B cell (primary cell): ENCODE data around the gene PNPT1. TPM values are rescaled to one million over a fixed set of nuclear protein-coding genes. Genes with fewer than 3 reads are reported as not detected.

ENCODE experiments used
- ATAC-seq: fragments of 200-7000 bp; cut with Tn5 transposase; one replicate; pipeline ENCODE4 v1.10.0; 2021; ENCODE audit warnings: low read depth, mild to moderate bottlenecking, moderate number of reproducible peaks, moderate library complexity
- CTCF ChIA-PET: fragments of 350-600 bp; sonication (Branson Sonifier 250); formaldehyde crosslinking; loops from one replicate; lab custom pipeline; 2021; ENCODE audit warnings: antibody characterized with exemption, inconsistent platforms; lab: Charles Lee
- POLR2A ChIA-PET: fragments of 350-600 bp; sonication (Branson Sonifier 250); formaldehyde crosslinking; loops from one replicate; lab custom pipeline; 2021; ENCODE audit warnings: antibody characterized with exemption; lab: Charles Lee
- DNase-seq: peaks from one replicate; pipeline ENCODE4 v3.0.0; 2013
- H2AFZ ChIP-seq: 2 replicates; pipeline ENCODE4 v1.6.1; 2012; ENCODE audit warnings: mild to moderate bottlenecking, low read depth, low read length; ENCODE audit not compliant: insufficient read depth, poor library complexity, severe bottlenecking
- H3K27ac ChIP-seq, 2 donors: 1 replicate in 1 of 2; 2 replicates in 1 of 2; pipeline ENCODE4 v1.5.1; 2012 to 2013; ENCODE audit warnings: low read length in 2 of 2, mild to moderate bottlenecking in 2 of 2, moderate library complexity in 1 of 2
- H3K27me3 ChIP-seq, 4 experiments: fragments of 200-600 bp in 1 of 4; sonication (generic) in 1 of 4; replicated peaks in 1 of 4; 1 replicate in 2 of 4; 2 replicates in 2 of 4; pipeline versions ENCODE4 v1.6.1 to v1.7.0; 2013 to 2016; ENCODE audit warnings: low read length in 3 of 4, mild to moderate bottlenecking in 2 of 4, mixed read lengths in 1 of 4, moderate library complexity in 1 of 4; ENCODE audit not compliant: insufficient read depth in 4 of 4, control insufficient read depth in 3 of 4; ENCODE audit errors: control extremely low read depth in 1 of 4
- H3K36me3 ChIP-seq, 2 experiments: replicated peaks in 1 of 2; 1 replicate in 1 of 2; 2 replicates in 1 of 2; pipeline versions ENCODE4 v1.6.1 to v1.7.1; 2013; ENCODE audit warnings: low read length in 1 of 2; ENCODE audit not compliant: insufficient read depth in 2 of 2, control insufficient read depth in 1 of 2; ENCODE audit errors: control extremely low read depth in 1 of 2, extremely low read depth in 1 of 2
- H3K4me1 ChIP-seq, 2 donors: fragments of 200-600 bp in 1 of 2; sonication (generic) in 1 of 2; 1 replicate in 1 of 2; 2 replicates in 1 of 2; pipeline versions ENCODE4 v1.5.1 to v1.6.1; 2013 to 2017; ENCODE audit warnings: low read length in 2 of 2; ENCODE audit not compliant: control insufficient read depth in 2 of 2, insufficient read depth in 2 of 2
- H3K4me2 ChIP-seq: replicated peaks from 2 replicates; pipeline ENCODE3; 2012; ENCODE audit warnings: mild to moderate bottlenecking, low read depth, low read length; ENCODE audit not compliant: poor library complexity, severe bottlenecking
- H3K4me3 ChIP-seq, 5 experiments: fragments of 200-600 bp in 1 of 5; sonication (generic) in 1 of 5; 1 replicate in 3 of 5; 2 replicates in 2 of 5; pipeline versions ENCODE4 v1.5.1 to v1.7.0; 2011 to 2016; ENCODE audit warnings: low read length in 4 of 5, mild to moderate bottlenecking in 4 of 5, low read depth in 2 of 5, control low read depth in 1 of 5, moderate library complexity in 1 of 5; ENCODE audit not compliant: insufficient read depth in 1 of 5; ENCODE audit errors: control extremely low read depth in 1 of 5, extremely low read depth in 1 of 5
- H3K79me2 ChIP-seq: fragments of 200-600 bp; sonication (generic); one replicate; pipeline ENCODE4 v1.6.0; 2016; ENCODE audit warnings: low read length; ENCODE audit not compliant: control insufficient read depth, insufficient read depth
- H3K9ac ChIP-seq: fragments of 200-600 bp; sonication (generic); 2 replicates; pipeline ENCODE4 v1.6.1; 2017; ENCODE audit warnings: mild to moderate bottlenecking, low read length, moderate library complexity
- H3K9me3 ChIP-seq, 3 donors: one replicate each; pipeline versions ENCODE4 v1.6.1 to v1.7.1; 2013; ENCODE audit warnings: low read length in 2 of 3; ENCODE audit not compliant: control insufficient read depth in 2 of 3, insufficient read depth in 1 of 3; ENCODE audit errors: control extremely low read depth in 1 of 3
- H4K20me1 ChIP-seq: 2 replicates; pipeline ENCODE4 v1.6.0; 2012; ENCODE audit warnings: mild to moderate bottlenecking, low read length; ENCODE audit not compliant: insufficient read depth, control insufficient read depth, poor library complexity, severe bottlenecking
- H3K27ac Mint-ChIP-seq: one replicate; pipeline ENCODE4 v1.8.0; 2021; ENCODE audit warnings: mixed read lengths
- H3K27me3 Mint-ChIP-seq: one replicate; pipeline ENCODE4 v1.8.0; 2021; ENCODE audit warnings: mixed read lengths
- H3K4me1 Mint-ChIP-seq: one replicate; pipeline ENCODE4 v1.8.0; 2021; ENCODE audit warnings: mixed read lengths
- H3K4me3 Mint-ChIP-seq: one replicate; pipeline ENCODE4 v1.8.0; 2021; ENCODE audit warnings: mixed read lengths
- H3K9me3 Mint-ChIP-seq: one replicate; pipeline ENCODE4 v1.8.0; 2022; ENCODE audit warnings: mixed read lengths; ENCODE audit not compliant: insufficient read depth
- EZH2 ChIP-seq: IDR thresholded peaks from 2 replicates; pipeline ENCODE4 v1.6.1; 2012; ENCODE audit warnings: borderline replicate concordance, low read depth, mild to moderate bottlenecking, moderate library complexity, low read length; ENCODE audit not compliant: insufficient read depth, poor library complexity, severe bottlenecking
- WGBS: methylation state at CpG from one replicate; pipeline ENCODE4 v1.1.5; 2013; ENCODE audit warnings: missing lambda C conversion rate; ENCODE audit not compliant: insufficient coverage; 5-methylcytosine and 5-hydroxymethylcytosine counted together
- intact Hi-C: fragments of 100-400 bp; cut with micrococcal nuclease; formaldehyde crosslinking; loops from one replicate; pipeline ENCODE4 v1.10.0; 2022
- polyA plus RNA-seq: library from polyadenylated mRNA; depleted of rRNA; stranded (reverse); fragments of >200 nt; gene quantifications from 2 replicates; pipeline ENCODE4 v1.2.3, GENCODE V29; 2012
- total RNA-seq, 2 donors: library from RNA; stranded (reverse); fragments of 120-200 nt in 1 of 2; gene quantifications; 1 replicate in 1 of 2; 2 replicates in 1 of 2; pipeline versions ENCODE4 v1.2.3 to v1.2.4, GENCODE V29; 2013 to 2022
- TF ChIP-seq, protein P1 (sequence below): fragments of 200-600 bp; IDR thresholded peaks from one replicate; pipeline ENCODE4 v1.8.0; 2022; ENCODE audit warnings: antibody characterized with exemption, mild to moderate bottlenecking

The PNPT1 gene
- total and polyA plus RNA-seq, 2 donors (not counting 1 experiment from before 2014, with no cell fraction given): 7.8 to 23.1 TPM

DNA sequence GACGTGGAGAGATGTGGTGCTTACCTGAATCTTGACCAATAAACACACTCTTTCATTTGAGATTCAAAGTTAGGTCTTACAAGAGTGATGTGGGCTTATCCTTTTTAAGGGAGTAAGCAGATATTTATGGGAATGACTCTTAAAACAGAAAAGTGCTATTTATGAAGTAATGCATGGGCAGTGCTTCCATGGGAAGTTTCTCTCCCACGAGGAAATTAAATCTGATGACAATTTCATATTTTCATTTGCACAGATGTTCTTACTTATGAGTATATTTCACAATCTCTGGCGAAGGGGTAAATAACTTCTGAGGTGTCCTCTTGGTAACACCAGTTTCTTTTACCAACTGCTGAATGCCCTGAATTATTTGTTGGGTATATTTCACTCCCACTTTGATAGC, 21.0 kb downstream of the PNPT1 start:
- H2AFZ ChIP-seq: no peak overlapping the region
- no peak for TF ChIP-seq EZH2
- TF ChIP-seq, protein P1, sequence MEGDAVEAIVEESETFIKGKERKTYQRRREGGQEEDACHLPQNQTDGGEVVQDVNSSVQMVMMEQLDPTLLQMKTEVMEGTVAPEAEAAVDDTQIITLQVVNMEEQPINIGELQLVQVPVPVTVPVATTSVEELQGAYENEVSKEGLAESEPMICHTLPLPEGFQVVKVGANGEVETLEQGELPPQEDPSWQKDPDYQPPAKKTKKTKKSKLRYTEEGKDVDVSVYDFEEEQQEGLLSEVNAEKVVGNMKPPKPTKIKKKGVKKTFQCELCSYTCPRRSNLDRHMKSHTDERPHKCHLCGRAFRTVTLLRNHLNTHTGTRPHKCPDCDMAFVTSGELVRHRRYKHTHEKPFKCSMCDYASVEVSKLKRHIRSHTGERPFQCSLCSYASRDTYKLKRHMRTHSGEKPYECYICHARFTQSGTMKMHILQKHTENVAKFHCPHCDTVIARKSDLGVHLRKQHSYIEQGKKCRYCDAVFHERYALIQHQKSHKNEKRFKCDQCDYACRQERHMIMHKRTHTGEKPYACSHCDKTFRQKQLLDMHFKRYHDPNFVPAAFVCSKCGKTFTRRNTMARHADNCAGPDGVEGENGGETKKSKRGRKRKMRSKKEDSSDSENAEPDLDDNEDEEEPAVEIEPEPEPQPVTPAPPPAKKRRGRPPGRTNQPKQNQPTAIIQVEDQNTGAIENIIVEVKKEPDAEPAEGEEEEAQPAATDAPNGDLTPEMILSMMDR: no peak
- H3K9me3 ChIP-seq: no peaks in the 10 kb centered on the region
- no CpG with 5 or more reads among the region's 3 CpGs for WGBS
- H3K36me3 ChIP-seq: peaks cover 8 to 29% of the 10 kb centered on the region in 2 experiments
- no peak for DNase-seq
- no peaks in the 10 kb centered on the region for H3K9me3 Mint-ChIP-seq
- no peaks in the 10 kb centered on the region for H3K27me3 Mint-ChIP-seq
- CTCF ChIA-PET: interaction anchor here (0.7 kb wide), 1 partner anchor 395 kb away, joined by 3 read pairs; no protein-coding TSS in a partner anchor
- H3K4me1 Mint-ChIP-seq: no peaks in the 10 kb centered on the region
- H3K4me2 ChIP-seq: no peak overlapping the region
- H3K27me3 ChIP-seq: no peaks in the 10 kb centered on the region
- H3K4me1 ChIP-seq: no peaks in the 10 kb centered on the region
- no peak for ATAC-seq
- no peak overlapping the region for H3K4me3 Mint-ChIP-seq
- H3K4me3 ChIP-seq: no peak overlapping the region
- POLR2A ChIA-PET: no interaction called here
- no peak overlapping the region for H3K27ac ChIP-seq
- H3K9ac ChIP-seq: no peak overlapping the region
- H3K27ac Mint-ChIP-seq: no peak overlapping the region
- no peaks in the 10 kb centered on the region for H4K20me1 ChIP-seq
- H3K79me2 ChIP-seq: no peaks in the 10 kb centered on the region
- intact Hi-C loops: no loop called here

- H2AFZ ChIP-seq: no peak overlapping the region
- H4K20me1 ChIP-seq: no peaks in the 10 kb centered on the region
- no peaks in the 10 kb centered on the region for H3K9me3 ChIP-seq
- TF ChIP-seq, protein P1: no peak
- no peak for TF ChIP-seq EZH2
- no peak overlapping the region for H3K9ac ChIP-seq
- no peak for DNase-seq
- no peaks in the 10 kb centered on the region for H3K27me3 Mint-ChIP-seq
- no peak overlapping the region for H3K27ac ChIP-seq
- ChIA-PET POLR2A (no interaction called here), CTCF (interaction anchor here (0.6 kb wide), 1 partner anchor 172 kb away, joined by 3 read pairs; no protein-coding TSS in a partner anchor)
- no peaks in the 10 kb centered on the region for H3K4me1 ChIP-seq
- peaks cover 12 to 37% of the 10 kb centered on the region in 2 experiments for H3K36me3 ChIP-seq
- no peak overlapping the region for H3K4me3 ChIP-seq
- H3K4me3 Mint-ChIP-seq: no peak overlapping the region
- no peak overlapping the region for H3K27ac Mint-ChIP-seq
- no peaks in the 10 kb centered on the region for H3K27me3 ChIP-seq
- intact Hi-C loops: no loop called here
- H3K4me1 Mint-ChIP-seq: no peaks in the 10 kb centered on the region
- H3K4me2 ChIP-seq: no peak overlapping the region
- no peaks in the 10 kb centered on the region for H3K79me2 ChIP-seq
- no peak for ATAC-seq
- no peaks in the 10 kb centered on the region for H3K9me3 Mint-ChIP-seq
Observed at GRCh38 chr2:55668956-55669355, 24.7 kb downstream of the PNPT1 start.
